HG02798 (cell line): ENCODE measurements around the gene NMD3.

Experiments
- ATAC-seq: cut with Tn5 transposase; IDR thresholded peaks from one replicate; pipeline ENCODE4 v1.9.1; 2021; ENCODE audit warnings: mild to moderate bottlenecking; ENCODE audit not compliant: unreplicated experiment, poor library complexity

Gene NMD3

DNA sequence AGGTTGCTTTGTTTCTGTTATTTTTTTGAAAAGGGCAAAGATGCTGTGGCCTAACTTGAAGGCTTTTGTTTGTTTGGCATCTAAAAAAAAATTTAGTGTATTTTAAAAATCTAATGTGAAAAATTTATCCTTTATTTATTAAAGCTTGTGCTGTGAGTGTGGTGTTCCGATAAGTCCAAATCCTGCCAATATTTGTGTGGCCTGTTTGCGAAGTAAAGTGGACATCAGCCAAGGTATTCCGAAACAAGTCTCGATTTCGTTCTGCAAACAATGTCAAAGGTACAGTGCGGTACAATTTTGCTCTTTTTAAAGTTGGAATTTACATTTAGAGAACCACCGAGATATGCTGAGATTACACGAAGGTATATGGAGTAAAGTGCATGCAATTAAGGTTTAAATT lies 3.7 kb downstream of the NMD3 start:
- ATAC-seq, result no peak

DNA sequence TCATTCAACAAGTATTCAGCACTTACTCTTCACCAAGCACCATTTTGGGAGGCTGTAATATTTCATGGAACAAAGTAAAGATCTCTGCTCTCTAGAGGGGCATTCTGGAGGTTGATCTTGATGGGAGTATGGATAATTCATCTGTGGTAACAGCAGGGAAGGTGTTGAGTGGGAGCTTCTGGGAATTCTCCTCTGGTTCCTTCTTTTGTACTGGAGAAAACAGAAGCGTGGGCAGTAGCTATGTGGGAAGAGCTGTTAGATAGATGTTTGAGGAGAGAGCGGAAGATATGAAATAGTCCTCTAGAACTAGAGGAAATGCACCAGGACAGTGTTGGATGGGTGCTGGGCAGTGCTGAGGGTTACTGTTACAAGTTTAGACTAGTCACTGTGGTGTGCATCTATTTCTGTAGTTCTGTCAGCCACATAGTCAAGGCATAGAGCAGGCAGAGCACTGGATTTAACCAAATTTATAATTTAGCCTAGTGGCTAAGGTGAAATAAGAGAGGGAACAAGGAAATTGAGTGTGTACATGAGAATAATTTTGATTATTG lies 9.6 kb downstream of the NMD3 start:
- no peak for ATAC-seq

DNA sequence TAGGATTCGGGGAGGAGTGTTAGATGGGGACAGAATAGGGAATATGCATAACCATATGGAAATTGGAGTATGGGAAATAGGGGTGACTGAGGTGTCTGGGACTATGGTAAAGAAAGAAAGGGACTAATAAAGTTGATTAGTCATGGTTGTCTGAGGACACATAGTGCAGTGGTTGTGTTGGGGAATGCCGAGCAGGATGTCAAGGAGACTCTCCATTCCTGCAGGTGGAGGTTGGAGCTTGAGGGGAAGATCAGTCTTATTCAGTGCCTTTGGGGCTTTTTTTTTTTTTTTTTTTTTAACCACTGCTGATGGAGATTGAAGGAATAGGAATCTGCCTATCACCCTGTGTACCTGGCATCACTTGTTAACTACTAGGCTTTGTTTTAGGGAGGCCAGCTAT lies 10.8 kb downstream of the NMD3 start:
- no peak for ATAC-seq

DNA sequence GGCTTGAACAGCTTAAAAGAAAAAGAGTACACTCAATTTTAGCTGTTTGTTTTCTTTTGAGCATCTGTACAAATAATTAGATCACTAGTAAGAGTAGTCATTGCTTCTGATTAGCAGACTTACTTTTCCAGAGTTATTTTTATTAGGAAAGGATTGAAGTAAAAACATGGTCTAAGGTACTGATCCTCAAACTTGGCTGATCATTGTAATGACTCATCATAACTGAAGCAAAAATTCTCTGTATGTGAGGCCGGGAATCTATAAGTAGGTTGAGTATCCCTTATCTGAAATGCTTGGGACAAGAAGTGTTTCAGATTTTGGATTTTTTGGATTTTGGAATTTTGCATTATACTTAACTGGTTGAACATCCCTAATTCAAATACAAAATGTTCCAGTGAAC lies 12.4 kb downstream of the NMD3 start:
- ATAC-seq, result no peak

DNA sequence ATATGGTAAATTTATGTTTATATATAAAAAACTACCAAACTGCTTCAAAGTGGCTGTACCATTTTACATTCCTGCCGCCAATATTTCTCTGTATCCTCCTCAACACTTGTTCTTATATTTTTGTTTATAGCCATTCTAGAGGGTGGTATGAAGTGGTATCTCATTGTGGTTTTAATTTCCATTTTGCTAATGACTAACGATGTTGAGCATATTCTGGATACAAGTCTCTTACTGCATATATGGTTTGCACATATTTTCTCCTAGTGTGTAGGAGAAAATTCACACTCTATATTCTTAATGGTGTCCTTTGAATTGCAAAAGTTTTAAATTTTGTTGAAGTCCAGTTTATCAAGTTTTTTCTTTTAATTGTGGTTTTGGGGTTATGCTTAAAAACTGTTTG lies 15.1 kb downstream of the NMD3 start:
- ATAC-seq, result no peak

DNA sequence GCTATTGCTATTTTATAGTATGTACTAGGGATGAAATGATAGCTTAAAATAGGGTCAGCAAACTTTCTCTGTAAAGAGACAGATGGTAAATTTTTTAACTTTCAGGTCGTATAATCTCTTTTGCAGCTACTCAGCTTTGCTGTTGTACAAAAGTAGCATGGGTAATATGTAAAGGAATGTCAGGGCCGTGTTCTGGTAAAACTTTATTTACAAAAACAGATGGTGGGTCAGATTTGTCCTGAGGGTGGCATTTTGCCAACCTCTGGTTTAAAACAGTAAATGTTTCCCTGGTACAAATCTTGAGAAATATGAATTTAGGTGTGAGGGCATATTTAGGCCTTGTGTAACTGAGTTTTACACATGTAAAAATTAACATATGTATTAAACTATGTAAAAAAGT lies 18.6 kb downstream of the NMD3 start:
- ATAC-seq, result no peak

DNA sequence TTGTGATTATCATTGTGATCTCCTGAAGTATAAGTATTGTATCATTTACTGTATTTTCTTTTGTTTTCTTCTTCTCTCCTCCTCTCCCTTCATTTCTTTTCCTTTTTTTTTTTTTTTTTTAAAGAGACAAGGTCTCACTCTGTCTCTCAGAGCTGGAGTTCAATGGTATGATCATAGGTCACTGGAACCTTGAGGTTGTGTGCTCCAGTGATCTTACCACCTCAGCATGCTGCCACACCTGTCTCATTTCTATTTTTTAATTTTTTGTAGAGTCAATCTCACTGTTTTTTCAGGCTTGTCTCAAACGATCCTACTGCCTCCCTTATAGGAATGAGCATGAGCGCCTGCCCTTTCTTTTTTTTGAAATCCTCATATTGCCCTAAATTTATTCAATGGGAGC lies 23.4 kb downstream of the NMD3 start:
- ATAC-seq, result no peak

DNA sequence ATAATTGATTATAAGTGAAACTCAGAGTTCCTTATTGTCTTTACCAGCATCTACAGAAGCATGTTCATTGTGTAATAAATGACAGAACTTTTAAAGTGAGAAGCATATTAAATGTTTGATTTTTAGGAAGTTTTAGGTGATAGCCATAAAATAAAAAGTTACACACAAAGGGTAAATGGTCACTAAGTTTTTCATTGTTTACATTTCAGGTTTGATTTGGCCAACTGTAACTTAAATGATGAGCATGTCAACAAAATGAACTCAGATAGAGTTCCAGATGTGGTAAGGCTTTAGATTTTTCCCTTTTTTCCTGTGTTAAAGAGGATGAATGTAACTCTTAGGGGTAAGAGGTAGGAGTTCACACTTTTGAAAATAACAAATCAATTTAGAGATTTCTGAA lies 25.9 kb downstream of the NMD3 start:
- ATAC-seq, result no peak

DNA sequence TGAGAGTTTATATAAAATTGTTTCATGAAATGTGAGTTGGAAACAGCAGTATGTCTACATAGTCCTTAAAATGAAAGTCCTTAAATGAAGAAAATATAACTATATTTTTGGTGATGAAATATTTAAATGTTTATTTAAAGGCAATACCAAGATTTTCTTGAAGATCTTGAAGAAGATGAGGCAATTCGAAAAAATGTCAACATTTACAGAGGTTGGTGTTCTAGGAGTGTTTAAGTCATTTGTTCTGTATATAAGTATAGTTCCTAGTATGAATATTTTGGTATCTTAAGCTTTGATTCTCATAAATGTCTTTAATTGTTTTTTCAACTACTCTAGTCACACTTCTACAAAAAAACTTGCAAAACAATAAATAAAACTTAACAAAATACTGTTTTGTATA lies 29.0 kb downstream of the NMD3 start:
- ATAC-seq, result no peak

DNA sequence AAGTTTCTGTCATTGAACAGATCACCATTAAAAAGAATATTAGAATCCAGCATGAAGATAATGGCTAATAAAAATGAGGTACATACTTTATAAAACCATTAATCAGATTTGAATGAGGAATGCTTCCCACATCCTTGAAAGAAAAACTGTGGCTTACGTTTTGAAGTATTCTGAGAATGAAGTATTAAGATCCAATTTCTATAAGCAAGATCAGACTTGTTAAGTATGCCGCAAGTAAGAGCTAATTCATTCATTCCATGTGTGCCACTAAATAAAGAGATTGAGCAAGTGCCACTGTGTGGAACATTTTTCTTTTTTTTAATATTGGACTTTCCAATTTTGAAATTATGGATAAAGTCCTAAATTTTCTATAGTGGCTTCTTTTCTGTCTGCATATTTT lies 30.6 kb downstream of the NMD3 start:
- ATAC-seq, result no peak

DNA sequence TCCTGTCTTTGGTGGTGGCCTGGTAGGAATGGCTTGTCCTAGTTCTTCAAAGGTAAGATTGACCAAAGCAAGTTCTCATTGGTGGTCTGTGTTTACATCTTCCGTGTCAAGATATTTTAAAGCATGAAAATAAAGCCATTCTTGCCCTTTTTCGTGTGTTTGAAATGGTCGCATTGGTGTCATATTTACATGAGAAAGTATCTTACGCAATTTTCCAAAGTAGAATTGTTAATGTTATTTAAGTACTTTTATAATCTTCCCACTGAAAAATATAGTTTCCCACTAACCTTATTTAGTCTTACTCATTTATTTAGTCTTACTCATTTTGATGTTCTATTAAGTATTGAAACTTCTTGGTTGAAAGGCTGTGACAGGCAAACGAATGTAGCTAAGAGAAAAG lies 31.0 kb downstream of the NMD3 start:
- ATAC-seq, result no peak

DNA sequence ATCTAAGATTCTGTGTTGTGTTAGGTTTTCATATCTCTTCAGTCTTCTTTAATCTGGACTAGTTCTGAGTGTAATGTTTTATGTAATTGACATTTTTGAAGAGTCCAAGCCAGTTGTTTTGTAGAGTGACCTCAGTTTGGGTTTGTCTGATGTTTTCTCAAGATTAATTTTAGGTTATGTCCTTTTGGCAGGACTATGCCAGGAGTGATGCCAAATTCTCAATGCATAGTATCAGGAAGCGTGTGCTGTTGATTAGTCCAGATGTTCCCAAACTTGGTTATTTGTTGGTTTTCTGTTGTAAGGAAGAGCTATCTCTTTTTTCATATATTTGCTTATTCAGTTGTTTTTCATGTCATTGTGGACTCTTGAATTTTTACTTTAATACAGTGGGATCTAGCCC lies 32.6 kb downstream of the NMD3 start:
- ATAC-seq, result no peak

DNA sequence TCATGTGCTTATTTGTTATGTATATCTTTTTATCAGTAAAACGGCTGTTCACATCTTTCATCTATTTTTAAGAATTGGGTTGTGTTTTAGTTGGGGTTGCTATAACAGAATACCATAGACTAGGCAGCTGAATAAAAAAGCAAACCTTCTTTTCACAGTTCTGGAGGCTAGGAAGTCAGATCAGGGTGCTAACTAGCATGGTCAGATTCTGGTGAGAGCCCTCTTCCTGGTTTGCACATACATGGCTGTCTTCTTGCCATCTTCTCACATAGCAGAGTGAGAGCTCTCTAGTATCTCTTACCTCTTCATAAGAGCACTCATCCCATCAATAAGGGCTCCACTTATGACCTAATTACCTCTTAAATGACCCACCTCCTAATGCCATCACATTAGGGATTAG lies 33.8 kb downstream of the NMD3 start:
- no peak for ATAC-seq

DNA sequence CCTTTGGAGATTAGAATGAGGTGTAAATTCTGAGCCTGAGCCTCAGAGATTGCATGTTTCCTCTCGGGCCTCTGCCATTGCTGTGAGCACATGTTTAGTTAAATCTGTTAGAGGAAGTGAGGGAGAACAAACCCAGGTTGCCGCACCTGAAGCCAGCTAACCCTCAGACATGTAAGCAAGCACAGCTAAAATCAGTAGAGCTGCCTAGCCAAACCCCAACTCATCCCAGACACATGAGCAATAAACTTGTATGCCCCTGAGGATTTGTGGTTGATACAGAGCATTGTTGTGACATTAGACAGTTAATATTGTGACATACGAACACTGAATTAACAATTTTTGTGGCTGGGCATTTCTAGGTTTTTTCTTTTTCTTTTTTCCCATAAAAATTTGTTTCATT lies 41.9 kb downstream of the NMD3 start:
- ATAC-seq, result no peak

DNA sequence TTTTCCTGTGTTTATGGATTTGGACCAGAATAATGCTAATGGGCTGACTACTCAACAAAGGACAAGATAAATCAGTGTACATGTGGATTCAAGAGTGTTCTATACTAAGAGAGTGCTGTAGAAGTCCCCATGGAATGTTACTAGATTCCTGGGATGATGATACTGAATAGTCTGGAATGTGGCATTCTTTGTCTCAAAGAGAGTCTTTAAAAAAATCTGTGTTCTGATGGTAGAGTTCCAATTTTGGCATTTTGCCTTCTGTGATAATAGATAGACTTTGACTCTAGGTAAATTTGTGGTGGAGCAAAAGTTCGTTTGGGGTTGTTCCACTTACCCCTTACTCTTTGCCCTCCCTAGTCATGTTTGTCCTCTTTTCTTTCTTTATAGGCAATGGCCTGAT lies 43.7 kb downstream of the NMD3 start:
- ATAC-seq, result no peak

DNA sequence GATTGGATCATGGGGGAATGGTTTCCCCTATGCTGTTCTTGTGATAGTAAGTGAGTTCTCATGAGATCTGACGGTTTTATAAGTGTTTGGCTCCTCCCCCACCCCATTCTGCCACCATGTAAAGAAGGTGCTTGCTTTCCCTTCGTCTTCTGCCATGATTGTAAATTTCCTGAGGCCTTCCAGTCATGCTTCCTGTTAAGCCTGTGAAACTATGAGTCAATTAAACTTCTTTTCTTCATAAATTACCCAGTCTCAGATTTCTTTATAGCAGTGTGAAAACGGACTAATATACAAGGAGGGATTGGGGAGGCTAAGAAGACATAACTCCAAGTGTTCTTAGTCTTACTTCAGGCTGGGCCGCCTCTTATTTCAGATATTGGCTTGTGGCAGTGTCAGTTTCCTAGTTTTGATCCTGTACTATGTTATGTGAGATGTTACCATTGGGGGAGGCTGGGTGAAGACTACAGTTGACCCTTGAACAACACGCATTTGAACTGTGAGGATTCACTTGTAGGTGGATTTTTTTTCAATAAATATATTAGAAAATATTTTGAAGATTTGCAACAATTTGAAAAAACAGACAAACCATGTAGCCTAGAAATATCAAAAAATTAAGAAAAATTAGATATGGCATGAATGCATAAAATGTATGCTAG lies 44.9 kb downstream of the NMD3 start:
- no peak for ATAC-seq

DNA sequence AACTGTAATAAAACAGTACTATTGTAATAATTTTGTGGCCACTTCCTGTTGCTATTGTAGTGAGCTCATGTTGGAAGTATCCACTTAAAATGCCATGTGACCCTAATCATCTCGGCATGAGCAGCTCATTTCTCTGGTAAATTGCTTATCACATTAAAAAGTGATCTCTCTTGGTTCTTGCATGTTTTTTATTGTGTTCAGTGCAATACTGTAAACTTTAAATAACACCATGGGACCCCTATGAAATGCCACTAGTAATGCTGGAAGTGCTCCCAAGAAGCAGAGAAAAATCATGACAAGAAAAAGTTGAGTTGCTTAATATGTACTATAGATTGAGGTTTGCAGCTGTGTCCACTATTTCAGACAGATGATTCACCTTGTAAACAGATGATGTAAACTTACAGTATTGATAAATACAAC lies 45.6 kb downstream of the NMD3 start:
- no peak for ATAC-seq

DNA sequence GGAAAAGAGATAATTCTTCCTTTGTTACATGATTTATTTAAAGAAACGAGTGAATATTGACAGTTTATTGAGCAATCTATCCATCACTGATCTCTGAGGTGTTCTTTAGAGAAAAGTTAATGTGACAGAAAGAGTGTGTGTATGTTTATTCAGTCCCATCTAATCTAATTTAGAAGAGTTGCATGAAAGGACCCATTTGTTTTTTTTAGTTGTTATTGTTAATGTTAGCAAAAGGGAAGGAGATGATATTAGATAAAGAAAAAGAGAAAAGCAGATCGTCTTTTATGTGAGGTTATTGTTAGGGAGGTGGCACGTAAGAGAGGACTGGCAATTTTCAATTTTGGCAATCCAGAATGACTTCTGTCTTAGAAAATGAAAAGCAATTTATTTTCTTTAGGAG lies 46.5 kb downstream of the NMD3 start:
- ATAC-seq, result no peak

DNA sequence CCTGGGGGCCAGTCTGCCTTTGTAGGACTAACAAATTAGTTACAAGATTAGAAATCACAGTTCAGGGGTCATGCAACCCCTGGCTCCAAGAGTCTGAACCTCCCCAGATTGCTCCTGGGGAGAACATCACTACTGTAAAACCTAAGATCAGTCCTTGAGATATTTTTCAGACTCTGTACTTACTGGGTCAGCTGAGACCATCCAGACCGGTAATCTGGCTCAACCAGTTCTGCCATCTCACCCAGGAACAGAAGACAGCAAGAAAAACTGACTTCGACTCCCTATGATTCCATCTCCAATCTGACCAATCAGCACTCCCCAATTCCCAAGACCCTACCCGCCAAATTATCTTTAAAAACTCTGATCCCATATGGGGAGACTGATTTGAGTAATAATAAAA lies 47.5 kb downstream of the NMD3 start:
- no peak for ATAC-seq

DNA sequence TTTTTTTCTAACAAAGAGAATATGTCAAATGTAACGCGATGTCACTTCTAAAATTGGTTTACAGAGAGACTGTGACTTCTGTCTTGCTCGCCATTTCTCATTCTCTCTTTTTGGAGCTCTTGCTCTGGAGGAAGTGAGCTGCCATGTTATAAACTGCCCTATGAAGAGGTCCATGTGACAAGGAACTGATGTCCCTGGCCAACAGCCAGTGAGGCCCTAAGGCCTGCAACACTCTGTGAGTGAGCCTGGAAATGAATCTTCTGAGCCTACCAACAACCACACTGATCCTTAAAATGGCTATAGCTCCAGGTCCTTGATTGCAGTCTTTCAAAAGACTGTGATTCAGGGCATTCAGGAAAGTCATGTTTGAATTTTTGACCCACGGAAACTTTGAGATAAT lies 49.9 kb downstream of the NMD3 start:
- no peak for ATAC-seq

DNA sequence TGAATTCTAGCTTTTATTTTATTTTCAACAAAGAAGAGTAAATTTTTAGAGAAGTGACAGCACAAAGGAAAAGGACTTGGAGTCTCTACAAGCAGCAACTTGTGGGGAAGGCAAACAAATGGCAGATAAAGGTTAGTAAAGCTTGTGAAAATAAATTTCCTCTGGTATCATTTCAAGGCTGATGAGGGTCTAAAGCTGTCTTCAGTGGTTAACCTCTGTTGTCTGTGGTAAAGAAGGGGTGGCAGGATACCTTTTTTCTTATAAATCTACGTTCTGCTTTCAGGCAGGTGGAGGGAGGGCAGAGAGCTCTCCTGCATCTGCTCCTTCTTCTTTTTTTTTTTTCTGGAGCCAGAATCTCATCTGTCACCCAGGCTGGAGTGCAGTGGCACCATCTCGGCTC lies 50.5 kb downstream of the NMD3 start:
- no peak for ATAC-seq

DNA sequence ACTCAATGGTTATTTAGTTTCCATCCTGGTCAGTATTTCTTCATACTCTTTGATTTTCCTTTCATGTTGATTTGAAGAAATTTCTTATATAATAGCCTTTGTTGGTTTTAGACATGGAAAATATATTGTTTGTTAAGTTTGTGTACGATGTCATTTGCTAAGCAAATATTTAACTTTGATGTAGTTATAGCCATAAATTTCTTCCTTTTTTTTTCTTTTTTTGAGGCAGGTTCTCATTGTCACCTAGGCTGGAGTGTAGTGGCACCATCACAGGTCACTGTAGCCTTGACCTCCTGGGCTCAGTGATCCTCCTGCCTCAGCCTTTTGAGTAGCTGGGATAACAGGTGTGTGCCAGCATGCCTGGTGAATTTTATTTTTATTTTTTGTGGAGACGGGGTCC lies 51.4 kb downstream of the NMD3 start:
- no peak for ATAC-seq
